WTC11 (cell line): Measurements from ENCODE around the gene ENPP7. TPM values are rescaled to one million over a fixed set of nuclear protein-coding genes. Genes with fewer than 3 reads are reported as not detected.

Experiments used
- ATAC-seq: fragments of 200-7000 bp; cut with Tn5 transposase; 2 replicates; pipeline ENCODE4 v1.10.0; 2021; ENCODE audit warnings: mild to moderate bottlenecking, moderate library complexity
- CTCF ChIA-PET: fragments of 300-600 bp; sonication (Branson Sonifier 250); formaldehyde crosslinking; loops from one replicate; lab custom pipeline; 2021; ENCODE audit warnings: antibody characterized with exemption; lab: Charles Lee
- POLR2A ChIA-PET: fragments of 350-600 bp; sonication (Branson Sonifier 250); formaldehyde crosslinking; loops from one replicate; lab custom pipeline; 2021; ENCODE audit warnings: antibody characterized with exemption; lab: Charles Lee
- DNase-seq: peaks from one replicate; pipeline ENCODE4 v3.0.0; 2021; ENCODE audit warnings: low spot score
- H3K27ac Mint-ChIP-seq: 2 replicates; pipeline ENCODE4 v1.8.0; 2021; ENCODE audit warnings: mixed read lengths
- H3K27me3 Mint-ChIP-seq: 2 replicates; pipeline ENCODE4 v1.8.0; 2021; ENCODE audit warnings: low read depth, mild to moderate bottlenecking, moderate library complexity, mixed read lengths
- H3K36me3 Mint-ChIP-seq: 2 replicates; pipeline ENCODE4 v1.8.0; 2021; ENCODE audit warnings: mixed read lengths
- H3K4me1 Mint-ChIP-seq: 2 replicates; pipeline ENCODE4 v1.8.0; 2022; ENCODE audit warnings: mixed read lengths
- H3K4me3 Mint-ChIP-seq: 2 replicates; pipeline ENCODE4 v1.8.0; 2021; ENCODE audit warnings: mild to moderate bottlenecking, moderate library complexity, mixed read lengths
- H3K9me3 Mint-ChIP-seq: 2 replicates; pipeline ENCODE4 v1.8.0; 2021; ENCODE audit warnings: mixed read lengths
- ATF2 ChIP-seq: sonication (generic); formaldehyde crosslinking; IDR thresholded peaks from 2 replicates; pipeline ENCODE4 v1.8.1; 2022; ENCODE audit warnings: low read depth, missing genetic modification reagents, borderline replicate concordance
- CDX4 ChIP-seq: fragments of 250-450 bp; sonication (Bioruptor Pico); IDR thresholded peaks from 2 replicates; pipeline ENCODE4 v1.9.0; 2021; ENCODE audit warnings: moderate library complexity, mild to moderate bottlenecking, inconsistent platforms, borderline replicate concordance
- E2F5 ChIP-seq: sonication (generic); formaldehyde crosslinking; IDR thresholded peaks from 2 replicates; pipeline ENCODE4 v1.8.1; 2022; ENCODE audit warnings: mild to moderate bottlenecking, moderate library complexity, missing genetic modification reagents
- ETV6 ChIP-seq: sonication (generic); formaldehyde crosslinking; IDR thresholded peaks from 2 replicates; pipeline ENCODE4 v1.8.1; 2022; ENCODE audit warnings: mild to moderate bottlenecking, missing genetic modification reagents
- FOXK1 ChIP-seq: sonication (generic); formaldehyde crosslinking; IDR thresholded peaks from 2 replicates; pipeline ENCODE4 v1.8.0; 2022; ENCODE audit warnings: mild to moderate bottlenecking, moderate library complexity, missing genetic modification reagents
- FOXP1 ChIP-seq: sonication (generic); formaldehyde crosslinking; IDR thresholded peaks from 2 replicates; pipeline ENCODE4 v1.8.0; 2022; ENCODE audit warnings: missing genetic modification reagents, mild to moderate bottlenecking, moderate library complexity, borderline replicate concordance
- GABPB1 ChIP-seq: sonication (generic); formaldehyde crosslinking; IDR thresholded peaks from 2 replicates; pipeline ENCODE4 v1.8.1; 2023; ENCODE audit warnings: mild to moderate bottlenecking, missing genetic modification reagents
- IRF1 ChIP-seq: sonication (generic); formaldehyde crosslinking; IDR thresholded peaks from 2 replicates; pipeline ENCODE4 v1.8.0; 2023; ENCODE audit warnings: missing genetic modification reagents
- JAZF1 ChIP-seq: fragments of 250-450 bp; sonication (Bioruptor Pico); IDR thresholded peaks from 2 replicates; pipeline ENCODE4 v1.9.0; 2021; ENCODE audit warnings: moderate library complexity, mild to moderate bottlenecking, inconsistent platforms
- PRRX2 ChIP-seq: fragments of 250-450 bp; sonication (Bioruptor Pico); IDR thresholded peaks from 2 replicates; pipeline ENCODE4 v1.8.0; 2021; ENCODE audit warnings: mild to moderate bottlenecking
- TP53 ChIP-seq: sonication (generic); formaldehyde crosslinking; IDR thresholded peaks from 2 replicates; pipeline ENCODE4 v1.8.1; 2023; ENCODE audit warnings: mild to moderate bottlenecking, missing genetic modification reagents
- ZNF263 ChIP-seq: sonication (generic); formaldehyde crosslinking; IDR thresholded peaks from 2 replicates; pipeline ENCODE4 v1.8.1; 2022; ENCODE audit warnings: low read depth, mild to moderate bottlenecking, moderate library complexity, missing genetic modification reagents
- total RNA-seq: library from RNA; stranded (reverse); gene quantifications from 3 replicates; pipeline ENCODE4 v1.2.3, GENCODE V29; 2021
- TF ChIP-seq, protein P1 (sequence below): sonication (generic); formaldehyde crosslinking; IDR thresholded peaks from 2 replicates; pipeline ENCODE4 v1.8.1; 2022; ENCODE audit warnings: missing genetic modification reagents, borderline replicate concordance

ENPP7 gene
- total RNA-seq, 1 experiment from 2014 or later, result not detected

DNA sequence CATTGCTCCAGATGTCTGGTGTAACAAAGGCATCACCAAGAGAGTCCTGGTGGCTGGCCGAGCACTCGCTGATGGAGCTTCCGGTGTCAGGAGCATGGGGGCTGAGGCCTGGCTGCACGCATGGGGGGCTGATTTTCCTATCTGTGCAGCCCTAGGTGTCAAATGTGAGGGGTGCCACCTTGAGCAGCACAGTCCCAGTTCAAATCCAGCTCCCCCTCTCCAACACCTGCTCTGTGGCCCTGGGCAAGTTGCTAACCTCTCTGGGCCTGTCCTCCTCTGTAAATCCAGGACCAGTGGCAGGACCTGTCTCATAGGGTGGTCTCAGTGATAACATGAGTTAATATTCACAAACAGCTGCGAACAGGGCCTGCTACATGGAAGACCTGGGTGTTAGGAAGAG is 12.9 kb downstream of the ENPP7 start (continued):
- no peak for TF ChIP-seq JAZF1 (CRISPR knock-in tag)
- no peak for TF ChIP-seq FOXP1
- TF ChIP-seq ETV6, result no peak

- DNase-seq, result no peak
- no peaks in the 10 kb centered on the region for H3K9me3 Mint-ChIP-seq
- POLR2A ChIA-PET, result interaction anchor here (0.5 to 2.1 kb wide), 6 partner anchors 41 to 451 kb away, joined by 3 to 16 read pairs (median 7); partner anchors contain the start of gene CBX8
- CTCF ChIA-PET, result interaction anchor here (0.5 to 9.3 kb wide), 57 partner anchors 9 to 716 kb away, joined by 3 to 165 read pairs (median 5); partner anchors contain the start of genes CBX2, CBX4 and CBX8
- no peak overlapping the region for H3K4me3 Mint-ChIP-seq
- H3K27me3 Mint-ChIP-seq, result peaks cover 82% of the 10 kb centered on the region
- peaks cover 15% of the 10 kb centered on the region for H3K4me1 Mint-ChIP-seq
- no peaks in the 10 kb centered on the region for H3K36me3 Mint-ChIP-seq
- no peak overlapping the region for H3K27ac Mint-ChIP-seq
- TF ChIP-seq IRF1, result no peak
- peak; percentile 36; the same call in 1 of the 2 replicates for TF ChIP-seq GABPB1 (CRISPR knock-in tag)
- TF ChIP-seq, all 79 proteins: peak for 1
- no peak for ATAC-seq
These were observed 14.9 kb downstream of the ENPP7 start for GRCh38 chr17:79745641-79746105.

DNA sequence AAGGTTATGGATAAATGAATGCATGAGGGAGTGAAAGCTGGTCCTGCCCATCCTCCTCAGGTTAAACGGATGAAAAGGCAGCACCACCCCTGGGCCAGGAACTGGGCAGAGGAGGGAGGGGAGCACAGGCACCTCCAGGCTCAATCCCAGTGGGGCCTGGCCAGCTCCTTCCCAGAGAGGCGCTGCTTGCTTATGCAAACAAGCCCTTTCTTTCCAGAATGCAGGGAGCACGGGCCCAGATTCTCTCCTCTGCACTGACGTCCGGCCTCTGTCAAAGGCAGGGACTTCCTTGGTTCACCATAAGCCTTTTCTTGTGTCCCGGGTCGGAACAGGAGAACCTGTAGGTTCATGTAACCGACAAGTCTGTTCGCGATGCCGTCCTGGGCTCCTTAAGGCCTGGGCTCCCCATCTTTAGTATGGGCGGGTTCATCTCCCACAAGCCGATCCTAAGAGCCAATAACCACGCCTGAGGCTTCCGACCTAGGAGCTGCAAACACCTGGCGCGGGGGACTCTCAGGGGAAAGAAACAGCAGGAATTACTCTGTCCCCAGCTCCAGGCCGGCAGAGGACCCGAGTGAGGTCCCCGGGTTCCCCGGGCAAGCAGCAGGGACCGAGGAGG is 16.3 kb downstream of the ENPP7 start:
- H3K27ac Mint-ChIP-seq, result no peak overlapping the region
- peaks cover 15% of the 10 kb centered on the region for H3K4me1 Mint-ChIP-seq
- DNase-seq, result peak; percentile 39
- peak; percentile 25 for ATAC-seq
- POLR2A ChIA-PET, result interaction anchor here (0.5 to 2.1 kb wide), 4 partner anchors 40 to 138 kb away, joined by 3 to 16 read pairs (median 7); partner anchors contain the start of gene CBX8
- H3K27me3 Mint-ChIP-seq, result peaks cover 87% of the 10 kb centered on the region
- H3K36me3 Mint-ChIP-seq, result no peaks in the 10 kb centered on the region
- peak overlapping the region; percentile 75 for H3K4me3 Mint-ChIP-seq
- TF ChIP-seq TP53 (no peak), ATF2 (CRISPR knock-in tag) (no peak), PRRX2 (CRISPR knock-in tag) (no peak), ZNF263 (CRISPR knock-in tag) (peak; percentile 88; the same call in 1 of the 2 replicates), CDX4 (CRISPR knock-in tag) (no peak), E2F5 (CRISPR knock-in tag) (no peak), FOXK1 (no peak)
- TF ChIP-seq, protein P1, sequence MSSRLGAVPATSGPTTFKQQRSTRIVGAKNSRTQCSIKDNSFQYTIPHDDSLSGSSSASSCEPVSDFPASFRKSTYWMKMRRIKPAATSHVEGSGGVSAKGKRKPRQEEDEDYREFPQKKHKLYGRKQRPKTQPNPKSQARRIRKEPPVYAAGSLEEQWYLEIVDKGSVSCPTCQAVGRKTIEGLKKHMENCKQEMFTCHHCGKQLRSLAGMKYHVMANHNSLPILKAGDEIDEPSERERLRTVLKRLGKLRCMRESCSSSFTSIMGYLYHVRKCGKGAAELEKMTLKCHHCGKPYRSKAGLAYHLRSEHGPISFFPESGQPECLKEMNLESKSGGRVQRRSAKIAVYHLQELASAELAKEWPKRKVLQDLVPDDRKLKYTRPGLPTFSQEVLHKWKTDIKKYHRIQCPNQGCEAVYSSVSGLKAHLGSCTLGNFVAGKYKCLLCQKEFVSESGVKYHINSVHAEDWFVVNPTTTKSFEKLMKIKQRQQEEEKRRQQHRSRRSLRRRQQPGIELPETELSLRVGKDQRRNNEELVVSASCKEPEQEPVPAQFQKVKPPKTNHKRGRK (CRISPR knock-in tag), result no peak
- TF ChIP-seq, all 79 proteins: peak for 1
- no peaks in the 10 kb centered on the region for H3K9me3 Mint-ChIP-seq
- CTCF ChIA-PET, result interaction anchor here (0.8 to 9.3 kb wide), 29 partner anchors 11 to 441 kb away, joined by 3 to 165 read pairs (median 8); partner anchors contain the start of genes CBX2, CBX4 and CBX8
